SK-N-MC (cell line): ENCODE data around the gene TMEM161A.
A peak's percentile ranks its signal among the peaks of the same experiment; 100 is the strongest.
"Not testable (repeated sequence)": the region's sequence is repeated elsewhere in the genome, so short reads cannot be mapped to it uniquely, and the experiment has no call there.

Experiments
- DNase-seq: peaks from one replicate; pipeline ENCODE4 v3.0.0-alpha.2; 2011; ENCODE audit warnings: low read depth, low spot score
- H3K27ac ChIP-seq: fragments of 200-600 bp; sonication (generic); 2 replicates; pipeline ENCODE4 v1.5.1; 2016; ENCODE audit warnings: mixed run types
- H3K36me3 ChIP-seq: fragments of 200-600 bp; sonication (generic); 2 replicates; pipeline ENCODE4 v1.6.1; 2017; ENCODE audit warnings: antibody characterized with exemption, low read length, mixed read lengths; ENCODE audit not compliant: insufficient read depth
- H3K4me3 ChIP-seq: fragments of 200-600 bp; sonication (generic); 2 replicates; pipeline ENCODE4 v1.5.1; 2016
- H3K9ac ChIP-seq: fragments of 200-600 bp; sonication (generic); 2 replicates; pipeline ENCODE4 v1.8.0; 2017; ENCODE audit warnings: mixed run types, mixed read lengths; ENCODE audit not compliant: insufficient read length
- H3K9me3 ChIP-seq: fragments of 200-600 bp; sonication (generic); 2 replicates; pipeline ENCODE4 v1.6.1; 2017; ENCODE audit warnings: low read depth, mild to moderate bottlenecking, antibody characterized with exemption, low read length, moderate library complexity, mixed read lengths
- EZH2 ChIP-seq: fragments of 200-600 bp; sonication (generic); IDR thresholded peaks from one replicate; pipeline ENCODE4 v1.6.1; 2017; ENCODE audit warnings: antibody characterized with exemption
- FOXP2 ChIP-seq: optimal IDR thresholded peaks from 2 replicates; pipeline ENCODE3; 2011; ENCODE audit warnings: mild to moderate bottlenecking, moderate library complexity; ENCODE audit not compliant: insufficient read depth; ENCODE audit errors: extremely low read length, control extremely low read depth
- POLR2AphosphoS5 ChIP-seq: IDR thresholded peaks from 2 replicates; pipeline ENCODE4 v1.6.1; 2012; ENCODE audit warnings: mild to moderate bottlenecking, low read depth, low read length, borderline replicate concordance

The TMEM161A gene

DNA sequence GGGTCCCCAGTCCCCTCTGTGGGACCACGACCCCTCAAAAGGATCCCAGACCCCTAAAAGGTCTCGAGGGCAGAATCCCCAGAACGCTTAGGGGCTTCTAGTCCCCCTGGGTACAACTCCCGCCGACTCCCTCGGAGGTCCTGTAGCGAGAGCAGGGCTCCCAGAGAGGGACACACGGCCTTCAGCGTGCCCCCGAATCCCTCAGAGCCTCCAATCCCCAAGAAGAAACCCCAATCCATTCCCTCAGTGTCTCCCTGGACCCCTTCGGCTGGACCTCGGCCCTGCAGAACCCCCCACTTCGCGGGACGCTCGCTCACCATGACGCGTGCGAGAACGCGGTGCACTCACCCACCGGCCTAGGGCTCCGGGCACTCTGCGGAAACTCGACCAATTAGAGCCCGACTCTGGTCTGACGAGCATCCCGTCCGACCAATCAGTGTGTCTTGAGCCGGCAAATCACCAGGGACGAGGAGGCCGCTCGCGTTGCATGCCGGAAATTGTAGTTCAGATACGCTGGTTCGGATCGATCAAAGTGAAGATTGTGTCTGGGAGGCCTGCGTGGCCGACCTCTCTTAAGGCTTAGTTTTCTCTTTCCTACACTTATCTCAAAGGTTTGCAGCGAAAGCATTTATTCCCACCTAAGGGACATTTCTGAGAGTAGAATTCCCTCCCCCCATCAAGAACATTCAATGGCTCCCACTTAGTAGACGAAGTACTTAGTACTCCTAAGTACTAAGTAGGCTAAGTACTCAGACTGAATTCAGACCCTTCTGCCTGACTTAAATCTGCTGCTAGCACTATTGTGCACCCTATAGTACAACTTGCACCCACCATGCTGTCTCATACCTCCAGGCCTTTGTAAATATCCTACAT is at the start of gene TMEM161A:
Gene TMEM161A, minus strand, starts transcription at position 370 of the 873 bp plus-strand sequence. Its CDS starts 50 bp downstream, at position 320.
- H3K36me3 ChIP-seq = no peaks in the 10 kb centered on the region
- H3K4me3 ChIP-seq = peak within 1 kb of the TSS; percentile 78
- H3K9me3 ChIP-seq = no peaks in the 10 kb centered on the region
- H3K9ac ChIP-seq = peak within 1 kb of the TSS; percentile 96
- peak; percentile 93 for DNase-seq
- TF ChIP-seq EZH2 = no peak
- peak; percentile 97 for TF ChIP-seq POLR2AphosphoS5
- 0 out of 2 replicates have a peak within 1 kb of the TSS, but pooled peaks have one; percentile 64 for H3K27ac ChIP-seq

DNA sequence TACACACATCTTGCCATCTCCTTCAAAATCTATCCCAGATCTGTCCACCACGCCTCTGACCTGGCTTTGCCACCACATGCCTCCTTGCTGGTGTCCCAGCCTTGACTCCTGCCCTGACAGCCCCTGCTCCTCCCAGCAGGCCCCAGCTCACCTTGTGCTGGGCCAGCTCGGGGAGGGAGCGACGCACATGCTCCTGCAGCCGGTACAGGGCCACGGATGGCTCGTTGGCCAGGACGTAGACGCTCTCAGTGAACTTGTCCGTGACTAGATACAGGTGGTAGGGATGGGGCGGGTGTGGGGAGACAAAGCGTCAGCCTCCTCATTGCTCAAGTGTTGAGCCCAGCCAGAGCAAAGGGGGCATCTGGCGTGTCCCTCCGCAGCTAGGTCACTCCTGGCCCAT is 48.5 kb upstream of the TMEM161A start:
- Histone ChIP-seq H3K9me3 (no peaks in the 10 kb centered on the region), H3K36me3 (no peaks in the 10 kb centered on the region), H3K9ac (no peak overlapping the region), H3K27ac (no peak overlapping the region), H3K4me3 (no peak overlapping the region)
- TF ChIP-seq EZH2 (no peak), POLR2AphosphoS5 (no peak), FOXP2 (no peak)
- DNase-seq = no peak

DNA sequence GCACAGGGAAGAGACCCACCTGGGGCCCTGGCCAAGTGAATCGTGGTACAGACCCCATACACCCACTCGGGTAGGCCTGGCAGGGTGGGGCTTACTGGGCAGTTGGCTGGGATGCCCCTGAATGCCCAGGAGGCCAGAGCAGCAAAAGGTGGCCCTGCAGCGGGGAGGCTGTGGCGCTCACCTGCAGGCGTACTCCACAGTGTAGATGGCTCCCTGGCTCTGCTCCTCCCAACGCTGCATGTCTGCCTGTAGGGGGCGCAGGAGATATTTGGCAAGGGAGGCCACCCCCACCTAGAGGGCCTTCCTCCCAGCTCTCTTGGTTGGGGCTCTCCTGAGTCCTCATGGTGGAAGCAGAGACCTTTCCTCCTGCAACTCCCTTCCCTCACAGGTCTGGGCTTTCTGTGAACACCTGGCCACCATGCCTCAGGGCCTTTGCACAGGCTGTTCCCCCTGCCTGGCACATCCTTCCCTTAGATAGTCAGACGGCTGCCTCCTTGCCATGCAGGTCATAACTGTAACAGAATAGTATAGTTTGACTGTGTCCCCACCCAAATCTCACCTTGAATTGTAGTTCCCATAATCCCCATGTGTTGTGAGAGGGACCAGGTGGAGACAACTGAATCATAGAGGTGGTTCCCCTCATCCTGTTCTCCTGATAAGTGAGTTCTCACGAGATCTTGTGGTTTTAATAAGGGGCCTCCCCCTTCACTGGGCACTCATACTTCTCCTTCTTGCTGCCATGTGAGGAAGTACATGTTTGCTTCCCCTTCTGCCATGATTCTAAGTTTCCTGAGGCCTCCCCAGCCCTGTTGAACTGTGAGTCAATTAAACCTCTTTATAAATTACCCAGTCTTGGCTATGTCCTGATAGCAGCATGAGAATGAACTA is 47.8 kb upstream of the TMEM161A start:
- Histone ChIP-seq H3K4me3 (no peak overlapping the region), H3K9ac (no peak overlapping the region), H3K9me3 (no peaks in the 10 kb centered on the region), H3K36me3 (no peaks in the 10 kb centered on the region), H3K27ac (no peak overlapping the region)
- no peak for TF ChIP-seq EZH2
- no peak for TF ChIP-seq POLR2AphosphoS5
- TF ChIP-seq FOXP2 = no peak
- no peak for DNase-seq

GRCh38 chr19:19181488-19181998 is 43.3 kb upstream of the TMEM161A start:
- H3K27ac ChIP-seq = no peak overlapping the region
- H3K9ac ChIP-seq = no peak overlapping the region
- DNase-seq = no peak
- no peak for TF ChIP-seq EZH2
- TF ChIP-seq FOXP2 = no peak
- no peak for TF ChIP-seq POLR2AphosphoS5
- H3K9me3 ChIP-seq = no peaks in the 10 kb centered on the region
- no peaks in the 10 kb centered on the region for H3K36me3 ChIP-seq
- H3K4me3 ChIP-seq = no peak overlapping the region

GRCh38 chr19:19179548-19180441 is 41.5 kb upstream of the TMEM161A start:
- H3K36me3 ChIP-seq = no peaks in the 10 kb centered on the region
- no peaks in the 10 kb centered on the region for H3K9me3 ChIP-seq

DNA sequence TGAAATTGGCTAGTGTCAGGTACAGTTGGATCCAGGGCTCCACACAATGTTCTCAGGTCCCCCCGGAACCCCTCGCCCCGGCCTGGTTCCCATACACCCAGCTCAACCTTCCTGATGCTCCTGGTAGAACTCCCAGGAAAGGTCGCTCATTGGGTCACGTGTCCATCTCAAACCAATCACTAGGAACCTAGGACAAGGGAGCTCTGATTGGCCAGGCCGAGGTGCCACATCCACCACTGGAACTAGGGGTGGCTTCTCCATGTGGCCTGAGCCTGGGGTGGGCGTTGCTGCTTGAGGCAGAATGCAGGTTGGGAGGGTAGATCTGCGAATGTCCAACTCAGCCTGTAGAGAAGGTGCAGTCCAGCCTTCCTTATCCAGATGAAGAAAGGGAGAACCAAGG is 38.7 kb upstream of the TMEM161A start:
- Histone ChIP-seq H3K4me3 (no peak overlapping the region), H3K27ac (no peak overlapping the region), H3K36me3 (no peaks in the 10 kb centered on the region), H3K9ac (no peak overlapping the region), H3K9me3 (no peaks in the 10 kb centered on the region)
- no peak for DNase-seq
- TF ChIP-seq FOXP2 (no peak), EZH2 (no peak), POLR2AphosphoS5 (no peak)

More at GRCh38 chr19:19179548-19180441, 41.5 kb upstream of the TMEM161A start:
- no peak for DNase-seq
- Histone ChIP-seq H3K9ac (no peak overlapping the region), H3K27ac (no peak overlapping the region), H3K4me3 (no peak overlapping the region)
- no peak for TF ChIP-seq FOXP2
- no peak for TF ChIP-seq EZH2
- TF ChIP-seq POLR2AphosphoS5 = no peak

- H3K9ac ChIP-seq, H3K4me3 ChIP-seq, DNase-seq, H3K27ac ChIP-seq, H3K9me3 ChIP-seq, H3K36me3 ChIP-seq: not testable (repeated sequence)
Measured at GRCh38 chr19:19173243-19173642, 35.0 kb upstream of the TMEM161A start.

DNA sequence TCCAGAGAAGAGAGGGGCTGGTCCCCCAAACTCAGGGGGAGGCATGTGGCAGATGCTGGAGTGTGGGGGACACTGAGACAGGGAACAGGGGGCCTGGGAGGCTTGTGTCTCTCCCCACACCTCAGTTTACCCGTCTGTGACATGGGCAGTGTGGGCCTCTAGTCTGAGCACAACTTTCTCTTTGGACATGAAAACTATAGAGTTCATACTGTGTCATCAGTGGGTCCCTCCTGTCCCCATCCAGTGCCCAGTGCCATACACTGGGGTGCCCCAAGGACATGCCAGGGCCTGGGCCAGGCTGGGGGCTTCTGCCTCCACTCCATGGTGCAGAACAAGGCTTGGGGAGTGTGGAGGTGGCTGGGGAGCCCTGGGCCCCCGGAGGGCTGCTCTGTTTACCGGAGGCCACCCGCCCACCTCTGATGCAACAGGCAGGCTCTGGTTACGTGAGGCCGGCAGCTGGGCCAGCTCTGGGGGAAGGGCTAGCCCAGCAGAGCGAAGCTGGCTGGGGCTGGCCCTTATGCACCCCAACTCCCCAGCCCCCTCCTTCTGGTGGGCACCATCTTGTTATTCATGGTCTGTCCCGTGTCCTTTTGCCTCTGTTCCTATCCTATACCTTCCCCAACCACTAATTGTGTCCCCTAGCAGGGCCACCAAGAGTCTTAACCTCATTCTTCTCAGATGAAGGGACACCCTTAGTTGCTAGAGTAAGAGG is 33.7 kb upstream of the TMEM161A start:
- no peak overlapping the region for H3K9ac ChIP-seq
- no peak for DNase-seq
- TF ChIP-seq FOXP2 (no peak), POLR2AphosphoS5 (no peak), EZH2 (no peak)
- H3K36me3 ChIP-seq = no peaks in the 10 kb centered on the region
- no peaks in the 10 kb centered on the region for H3K9me3 ChIP-seq
- H3K27ac ChIP-seq = no peak overlapping the region
- no peak overlapping the region for H3K4me3 ChIP-seq
